ENCODE data around the gene CFAP97D2.
A peak's percentile ranks its signal among the peaks of the same experiment; 100 is the strongest.

DNA sequence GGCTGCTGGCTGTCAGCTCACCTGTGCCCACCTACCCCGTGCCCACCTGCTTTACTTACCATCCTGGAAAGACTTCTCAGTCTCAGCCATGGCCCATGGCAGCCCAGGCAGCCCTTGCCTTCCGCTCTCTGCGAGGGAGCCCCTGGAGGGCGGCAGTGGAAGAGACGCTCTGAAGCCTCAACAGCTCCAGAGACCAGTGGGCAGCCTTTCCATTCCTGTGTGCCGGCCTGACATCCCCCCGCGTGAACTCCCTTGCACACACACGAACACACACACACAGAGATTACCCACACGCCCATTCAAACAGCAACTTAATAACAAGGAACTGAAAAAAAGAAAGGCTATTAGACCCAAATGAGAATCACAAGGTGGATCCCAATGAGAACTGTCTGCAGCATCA lies 32.4 kb upstream of the CFAP97D2 start:
- TF ChIP-seq, protein P1, sequence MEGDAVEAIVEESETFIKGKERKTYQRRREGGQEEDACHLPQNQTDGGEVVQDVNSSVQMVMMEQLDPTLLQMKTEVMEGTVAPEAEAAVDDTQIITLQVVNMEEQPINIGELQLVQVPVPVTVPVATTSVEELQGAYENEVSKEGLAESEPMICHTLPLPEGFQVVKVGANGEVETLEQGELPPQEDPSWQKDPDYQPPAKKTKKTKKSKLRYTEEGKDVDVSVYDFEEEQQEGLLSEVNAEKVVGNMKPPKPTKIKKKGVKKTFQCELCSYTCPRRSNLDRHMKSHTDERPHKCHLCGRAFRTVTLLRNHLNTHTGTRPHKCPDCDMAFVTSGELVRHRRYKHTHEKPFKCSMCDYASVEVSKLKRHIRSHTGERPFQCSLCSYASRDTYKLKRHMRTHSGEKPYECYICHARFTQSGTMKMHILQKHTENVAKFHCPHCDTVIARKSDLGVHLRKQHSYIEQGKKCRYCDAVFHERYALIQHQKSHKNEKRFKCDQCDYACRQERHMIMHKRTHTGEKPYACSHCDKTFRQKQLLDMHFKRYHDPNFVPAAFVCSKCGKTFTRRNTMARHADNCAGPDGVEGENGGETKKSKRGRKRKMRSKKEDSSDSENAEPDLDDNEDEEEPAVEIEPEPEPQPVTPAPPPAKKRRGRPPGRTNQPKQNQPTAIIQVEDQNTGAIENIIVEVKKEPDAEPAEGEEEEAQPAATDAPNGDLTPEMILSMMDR (IDR thresholded peaks at IDR 0.05): peak; percentile 28
- no peak for TF ChIP-seq ZFX (IDR thresholded peaks at IDR 0.05; ENCODE audit: borderline replicate concordance)

Measured in 22Rv1 (cell line).